Measurements from ENCODE around the gene MATCAP1. TPM values are rescaled to one million over a fixed set of nuclear protein-coding genes. Genes with fewer than 3 reads are reported as not detected.

MATCAP1 gene
- total and polyA plus RNA-seq, 2 of the 13 experiments (the other 11 are each of a cell fraction or from before 2014, with no cell fraction given) = 11.2 to 24.5 TPM

- TF ChIP-seq, protein P1, sequence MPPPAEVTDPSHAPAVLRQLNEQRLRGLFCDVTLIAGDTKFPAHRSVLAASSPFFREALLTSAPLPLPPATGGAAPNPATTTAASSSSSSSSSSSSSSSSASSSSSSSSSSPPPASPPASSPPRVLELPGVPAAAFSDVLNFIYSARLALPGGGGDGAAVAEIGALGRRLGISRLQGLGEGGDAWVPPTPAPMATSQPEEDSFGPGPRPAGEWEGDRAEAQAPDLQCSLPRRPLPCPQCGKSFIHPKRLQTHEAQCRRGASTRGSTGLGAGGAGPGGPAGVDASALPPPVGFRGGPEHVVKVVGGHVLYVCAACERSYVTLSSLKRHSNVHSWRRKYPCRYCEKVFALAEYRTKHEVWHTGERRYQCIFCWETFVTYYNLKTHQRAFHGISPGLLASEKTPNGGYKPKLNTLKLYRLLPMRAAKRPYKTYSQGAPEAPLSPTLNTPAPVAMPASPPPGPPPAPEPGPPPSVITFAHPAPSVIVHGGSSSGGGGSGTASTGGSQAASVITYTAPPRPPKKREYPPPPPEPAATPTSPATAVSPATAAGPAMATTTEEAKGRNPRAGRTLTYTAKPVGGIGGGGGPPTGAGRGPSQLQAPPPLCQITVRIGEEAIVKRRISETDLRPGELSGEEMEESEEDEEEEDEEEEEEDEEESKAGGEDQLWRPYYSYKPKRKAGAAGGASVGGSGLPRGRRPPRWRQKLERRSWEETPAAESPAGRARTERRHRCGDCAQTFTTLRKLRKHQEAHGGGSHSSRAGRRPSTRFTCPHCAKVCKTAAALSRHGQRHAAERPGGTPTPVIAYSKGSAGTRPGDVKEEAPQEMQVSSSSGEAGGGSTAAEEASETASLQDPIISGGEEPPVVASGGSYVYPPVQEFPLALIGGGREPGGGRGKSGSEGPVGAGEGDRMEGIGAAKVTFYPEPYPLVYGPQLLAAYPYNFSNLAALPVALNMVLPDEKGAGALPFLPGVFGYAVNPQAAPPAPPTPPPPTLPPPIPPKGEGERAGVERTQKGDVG (CRISPR knock-in tag; IDR thresholded peaks at IDR 0.05; ENCODE audit: borderline replicate concordance) = peak; percentile 39; the same call in 1 of the 2 replicates
- TF ChIP-seq ZFX (CRISPR knock-in tag; IDR thresholded peaks at IDR 0.05; ENCODE audit: low read depth) (peak; percentile 59; the same call in 1 of the 2 replicates), LCORL (IDR thresholded peaks at IDR 0.05) (no peak), LCORL (CRISPR knock-in tag; IDR thresholded peaks at IDR 0.05) (0 out of 2 replicates have a peak, but pooled peaks have one; percentile 45), NAIF1 (CRISPR knock-in tag; IDR thresholded peaks at IDR 0.05; ENCODE audit: borderline replicate concordance) (no peak), ZBTB39 (CRISPR knock-in tag; IDR thresholded peaks at IDR 0.05) (0 out of 2 replicates have a peak, but pooled peaks have one; percentile 54), MTF2 (CRISPR knock-in tag; IDR thresholded peaks at IDR 0.05; ENCODE audit: borderline replicate concordance) (0 out of 2 replicates have a peak, but pooled peaks have one; percentile 28), DZIP1 (CRISPR knock-in tag; IDR thresholded peaks at IDR 0.05) (0 out of 2 replicates have a peak, but pooled peaks have one; percentile 38), NR2F1 (CRISPR knock-in tag; IDR thresholded peaks at IDR 0.05) (peak; percentile 63 to 87; a peak in 3 of 4 replicates), PRPF4 (IDR thresholded peaks at IDR 0.05; ENCODE audit: low read depth, low read length, poor library complexity, severe bottlenecking) (no peak), NFE2L1 (CRISPR knock-in tag; IDR thresholded peaks at IDR 0.05; ENCODE audit: borderline replicate concordance) (0 out of 2 replicates have a peak, but pooled peaks have one; percentile 18), ZNF770 (CRISPR knock-in tag; IDR thresholded peaks at IDR 0.05) (peak; percentile 38; the same call in 1 of the 2 replicates), RXRB (CRISPR knock-in tag; IDR thresholded peaks at IDR 0.05; ENCODE audit: borderline replicate concordance) (peak; percentile 4; the same call in 1 of the 2 replicates)
- TF ChIP-seq, protein P2, sequence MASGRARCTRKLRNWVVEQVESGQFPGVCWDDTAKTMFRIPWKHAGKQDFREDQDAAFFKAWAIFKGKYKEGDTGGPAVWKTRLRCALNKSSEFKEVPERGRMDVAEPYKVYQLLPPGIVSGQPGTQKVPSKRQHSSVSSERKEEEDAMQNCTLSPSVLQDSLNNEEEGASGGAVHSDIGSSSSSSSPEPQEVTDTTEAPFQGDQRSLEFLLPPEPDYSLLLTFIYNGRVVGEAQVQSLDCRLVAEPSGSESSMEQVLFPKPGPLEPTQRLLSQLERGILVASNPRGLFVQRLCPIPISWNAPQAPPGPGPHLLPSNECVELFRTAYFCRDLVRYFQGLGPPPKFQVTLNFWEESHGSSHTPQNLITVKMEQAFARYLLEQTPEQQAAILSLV (CRISPR knock-in tag; IDR thresholded peaks at IDR 0.05; ENCODE audit: borderline replicate concordance) = peak; percentile 47; the same call in 1 of the 2 replicates
Measured at GRCh38 chr16:67210069-67210937, 26.5 kb upstream of the MATCAP1 start (continued).

All from HepG2 (cell line).